NCI-H2107 treated with DMSO at 0.1 percent for 48 hours (cell line): ENCODE results near the gene SKIDA1.

ENCODE experiments used
- DNase-seq: peaks from one replicate; lab custom pipeline; 2025; ENCODE audit not compliant: unreplicated experiment; lab: John Stamatoyannopoulos, UW

Gene SKIDA1

DNA sequence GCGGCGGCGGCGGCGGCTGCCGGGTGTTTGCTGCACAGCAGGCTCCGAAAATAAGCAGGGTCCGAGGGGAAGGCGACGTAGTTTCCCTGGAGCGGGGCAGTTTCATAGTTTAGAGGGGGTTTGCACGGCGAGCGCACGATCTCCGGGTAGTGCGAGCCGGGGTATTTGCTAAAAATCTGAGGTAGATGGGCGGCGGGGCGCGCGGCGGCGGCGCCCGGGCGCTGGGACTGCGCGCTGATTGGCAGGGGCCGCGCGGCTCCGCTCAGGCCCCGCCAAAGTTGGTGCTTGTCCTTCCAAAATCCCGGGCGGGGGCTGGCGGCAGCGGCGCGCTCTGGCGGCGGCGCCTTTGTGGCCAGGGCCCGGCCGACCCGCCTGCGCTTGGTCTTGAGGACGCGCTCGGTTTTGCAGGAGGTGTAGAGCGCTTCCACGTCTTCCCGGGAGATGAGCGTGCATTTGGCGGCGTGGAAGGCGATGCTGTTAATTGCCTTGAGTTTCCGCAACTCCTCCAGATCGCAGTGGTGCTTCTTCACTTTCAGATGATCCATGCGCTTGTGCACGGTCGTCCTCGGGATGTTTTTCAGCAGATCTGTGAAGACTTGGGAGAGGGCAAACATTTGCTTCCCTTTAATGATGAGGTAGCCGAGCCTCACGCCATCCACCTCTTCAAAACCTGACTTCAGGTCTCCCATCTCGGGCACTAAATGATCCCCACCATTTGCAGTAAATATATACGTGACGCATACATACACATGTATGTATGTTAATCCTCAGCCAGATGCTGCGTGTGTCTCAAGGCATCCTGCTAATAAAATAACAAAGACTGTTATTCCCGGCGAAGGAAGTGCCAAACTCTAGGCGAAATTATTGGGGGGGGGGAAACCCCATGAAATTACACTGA lies 8.1 kb downstream of the SKIDA1 start:
- no peak for DNase-seq

DNA sequence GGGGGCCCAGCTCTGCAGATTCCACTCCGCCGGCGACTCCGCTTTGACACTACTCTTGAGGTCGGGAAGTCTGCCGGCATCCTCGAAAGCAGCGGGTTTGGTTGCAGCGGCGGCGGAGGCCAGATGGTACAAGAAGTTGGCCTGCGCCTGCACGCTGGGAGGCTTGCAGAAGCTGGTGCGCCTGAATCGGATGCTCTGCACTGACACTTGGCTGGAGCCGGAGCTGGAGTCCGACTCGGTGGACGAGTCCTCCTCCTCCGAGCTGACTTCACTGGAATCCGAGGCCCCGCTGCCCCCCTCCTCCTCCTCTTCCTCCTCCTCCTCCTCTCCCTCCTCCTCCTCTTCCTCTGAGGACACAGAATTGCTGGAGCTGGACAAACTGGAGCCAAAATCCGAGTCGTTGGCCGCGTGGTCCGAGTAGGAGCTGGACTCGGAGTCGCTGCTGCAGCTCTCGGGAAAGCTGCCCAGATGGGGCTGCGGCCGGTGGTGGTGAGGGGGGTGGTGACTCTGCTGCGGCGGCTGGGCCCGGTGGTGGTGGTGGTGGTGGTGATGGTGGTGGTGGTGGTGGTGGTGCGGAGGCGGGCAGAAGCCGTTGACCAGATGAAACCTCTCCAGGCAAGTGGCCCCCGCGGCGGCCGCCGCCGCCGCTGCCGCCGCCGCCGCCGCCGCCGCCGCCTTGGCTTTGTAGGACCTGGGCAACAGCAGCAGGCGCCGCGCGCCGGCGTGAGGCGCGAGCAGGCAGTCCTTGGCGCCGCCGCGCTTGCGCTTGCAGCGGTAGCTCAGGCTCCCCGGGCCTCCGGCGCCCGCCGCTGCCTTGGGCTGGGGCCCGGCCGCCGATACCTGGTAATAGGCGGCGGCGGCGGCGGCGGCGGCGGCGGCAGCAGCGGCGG lies 9.0 kb downstream of the SKIDA1 start:
- DNase-seq: no peak

DNA sequence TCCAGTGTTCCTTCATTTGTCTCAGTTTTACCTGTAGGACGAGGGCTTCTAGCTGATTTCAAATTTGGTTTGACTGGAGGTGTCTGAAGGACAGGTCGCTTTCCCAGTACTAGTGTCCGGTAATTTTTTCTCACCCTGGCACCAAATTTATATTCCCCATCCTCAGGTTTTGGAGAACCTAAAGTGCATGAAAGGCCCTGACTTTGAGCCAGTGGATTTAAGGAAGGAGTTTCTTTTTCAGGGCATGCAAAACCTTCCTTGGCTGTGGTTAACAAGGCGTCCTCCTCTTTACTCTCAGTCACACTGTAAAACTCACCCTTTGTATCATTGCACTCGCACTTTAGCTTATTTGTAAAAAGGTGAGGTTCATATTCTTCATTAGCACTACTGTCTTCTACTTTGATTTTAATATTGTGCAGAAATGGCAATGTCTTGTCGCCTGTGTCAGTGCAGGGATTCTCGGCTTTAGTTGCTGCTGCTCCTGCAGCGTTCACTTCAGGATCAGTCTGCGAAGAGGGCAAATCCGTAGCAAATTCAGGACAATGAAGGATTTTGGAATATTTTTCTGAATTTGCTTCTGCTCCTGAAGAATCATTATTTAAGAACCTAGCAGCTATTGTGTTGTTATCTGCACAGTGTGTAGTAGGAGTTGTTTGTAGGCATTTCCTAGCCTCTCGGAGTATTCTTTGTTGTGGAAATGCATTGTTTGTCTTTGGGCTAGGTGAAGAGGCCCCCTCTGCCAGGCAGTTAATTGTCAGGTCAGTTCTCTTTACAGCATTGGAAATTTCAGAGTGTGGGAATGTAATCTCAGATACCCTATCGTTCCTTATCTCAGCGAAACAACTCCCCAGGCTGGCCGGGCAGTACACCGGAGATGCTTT lies 9.9 kb downstream of the SKIDA1 start:
- no peak for DNase-seq

DNA sequence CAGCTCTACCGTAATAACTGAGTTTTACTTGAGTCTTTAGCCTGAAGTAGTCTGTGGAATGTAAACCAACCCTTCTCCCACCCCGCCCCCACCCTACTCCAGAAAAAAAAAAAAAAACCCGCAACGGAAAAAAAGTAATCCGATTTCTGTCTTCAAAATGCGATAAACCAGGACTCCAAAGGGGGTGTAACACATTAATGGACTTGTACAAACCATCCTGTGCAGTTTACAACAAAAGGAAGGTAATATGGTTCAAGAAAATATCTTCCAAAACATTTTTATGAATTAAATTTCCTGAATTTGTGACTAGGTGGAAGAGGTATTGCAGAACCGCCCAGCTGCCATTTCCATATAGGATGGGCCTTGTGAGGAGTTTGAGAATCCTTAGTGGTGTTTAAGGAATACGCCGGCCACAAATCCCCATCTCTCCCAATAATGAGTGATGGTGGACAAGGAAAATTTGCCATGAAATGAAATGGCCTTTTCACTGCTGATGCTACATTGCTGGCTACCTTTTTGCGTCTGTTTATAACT lies 10.6 kb downstream of the SKIDA1 start:
- no peak for DNase-seq

DNA sequence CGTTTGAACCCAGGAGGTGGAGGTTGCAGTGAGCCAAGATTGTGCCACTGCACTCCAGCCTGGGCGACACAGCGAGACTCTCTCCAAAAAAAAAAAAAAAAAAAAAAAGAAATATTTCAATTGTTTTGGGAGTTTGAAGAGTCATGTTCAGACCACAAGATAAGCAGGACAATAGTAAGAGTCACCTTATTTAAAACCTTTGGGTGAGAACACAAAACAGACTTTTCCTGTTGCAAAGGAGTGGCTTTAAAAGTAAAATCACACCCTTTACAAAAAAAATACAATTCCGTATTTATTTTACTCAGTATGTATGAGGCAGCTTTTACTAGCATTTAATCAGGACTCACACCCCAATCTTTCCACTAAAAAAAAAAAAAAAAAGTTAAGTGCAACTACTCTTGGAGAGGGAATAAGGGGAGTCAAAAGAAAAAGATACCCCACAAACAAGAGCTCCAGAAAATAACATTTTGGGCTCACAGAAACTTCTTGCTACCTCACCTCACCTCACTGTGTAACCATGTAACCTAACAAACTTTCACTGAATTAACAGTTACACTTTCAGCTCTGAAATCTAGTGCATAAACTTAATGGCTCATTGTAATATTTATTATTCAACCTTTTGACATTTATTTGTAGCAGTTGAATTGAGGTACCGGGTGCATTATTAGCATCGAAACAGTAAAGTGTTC lies 11.2 kb downstream of the SKIDA1 start:
- DNase-seq: no peak

DNA sequence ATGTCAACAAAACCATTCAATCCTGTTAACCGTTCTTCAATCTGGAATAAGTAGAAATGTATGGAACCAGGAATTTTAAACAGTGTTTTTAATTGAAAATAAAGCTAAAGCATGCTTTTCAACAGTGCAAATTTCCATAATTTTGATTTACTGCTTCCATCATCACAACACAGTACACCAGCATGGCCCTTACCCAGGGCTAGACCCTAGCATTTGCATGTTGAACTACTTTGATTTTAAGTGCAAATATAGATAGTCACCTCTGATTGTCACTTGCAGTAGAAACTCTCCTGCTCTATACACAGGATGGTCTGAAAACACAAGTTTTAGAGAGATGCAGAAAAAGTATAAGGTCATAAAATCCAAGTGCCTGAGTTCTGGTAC lies 12.1 kb downstream of the SKIDA1 start:
- DNase-seq: no peak

DNA sequence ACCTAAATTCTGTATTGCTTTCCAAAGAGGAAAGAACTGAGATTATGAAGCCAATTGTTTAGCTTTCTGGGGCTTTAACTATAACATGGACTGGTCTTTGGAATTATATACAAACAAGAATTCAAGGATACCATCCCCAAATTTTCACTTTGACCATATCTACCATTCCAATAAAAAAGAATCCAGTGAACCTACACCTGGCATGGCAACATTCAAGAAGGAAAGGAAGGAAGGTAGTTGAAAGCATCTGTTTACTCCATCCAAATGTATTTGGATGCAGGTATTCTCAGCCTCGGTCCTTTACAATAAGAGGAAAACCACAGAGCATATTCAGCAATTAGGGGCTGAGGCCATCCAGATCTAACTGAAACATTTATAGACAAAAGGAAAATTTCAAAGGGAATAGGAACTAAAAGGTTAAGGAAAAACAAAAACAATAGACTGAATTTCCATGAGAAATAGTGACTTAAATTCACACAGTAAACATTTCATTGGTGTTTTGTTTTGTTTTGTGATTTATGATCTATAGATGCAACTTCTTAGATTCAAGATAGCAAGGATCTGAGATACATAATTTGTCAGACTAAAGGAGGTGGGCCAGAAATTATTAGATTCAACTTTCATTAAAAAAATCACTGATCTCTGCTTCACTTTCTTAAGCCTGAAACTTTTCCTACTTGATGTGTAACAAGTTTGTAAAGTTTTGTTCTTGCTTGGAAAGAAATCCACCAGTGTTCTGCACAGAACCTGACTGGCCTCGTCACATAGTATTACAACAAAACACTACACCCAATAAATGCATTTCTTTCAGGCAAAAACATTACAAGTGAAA lies 12.7 kb downstream of the SKIDA1 start:
- no peak for DNase-seq

DNA sequence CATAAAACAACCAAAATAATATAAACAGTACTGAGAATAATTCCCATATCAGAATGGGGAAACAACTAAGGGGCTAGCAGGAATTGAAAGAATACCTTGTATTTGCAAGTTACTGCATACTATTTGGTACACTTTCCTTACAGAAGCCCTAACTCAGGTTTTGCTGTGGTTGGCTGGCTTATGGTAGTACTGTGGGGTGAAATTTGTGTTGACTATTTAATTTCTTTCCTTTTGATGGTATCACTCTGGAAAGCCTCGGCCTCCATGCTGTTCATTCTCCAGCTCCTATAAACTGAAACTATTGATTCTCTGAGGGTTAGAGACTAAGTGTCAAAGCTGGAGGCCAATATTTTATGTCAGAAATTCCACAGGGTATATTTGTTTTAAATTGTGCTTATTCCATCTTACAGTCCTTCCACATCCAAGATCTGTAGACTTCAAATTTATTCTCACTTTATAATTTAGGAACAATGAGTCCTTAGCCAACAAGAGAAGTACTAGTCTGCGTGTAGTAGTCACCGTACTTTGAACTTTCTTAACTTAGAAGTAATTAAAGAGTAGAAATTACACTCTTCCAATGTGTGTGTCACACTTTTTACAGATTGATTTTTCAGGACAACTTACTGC lies 13.4 kb downstream of the SKIDA1 start:
- DNase-seq: no peak

DNA sequence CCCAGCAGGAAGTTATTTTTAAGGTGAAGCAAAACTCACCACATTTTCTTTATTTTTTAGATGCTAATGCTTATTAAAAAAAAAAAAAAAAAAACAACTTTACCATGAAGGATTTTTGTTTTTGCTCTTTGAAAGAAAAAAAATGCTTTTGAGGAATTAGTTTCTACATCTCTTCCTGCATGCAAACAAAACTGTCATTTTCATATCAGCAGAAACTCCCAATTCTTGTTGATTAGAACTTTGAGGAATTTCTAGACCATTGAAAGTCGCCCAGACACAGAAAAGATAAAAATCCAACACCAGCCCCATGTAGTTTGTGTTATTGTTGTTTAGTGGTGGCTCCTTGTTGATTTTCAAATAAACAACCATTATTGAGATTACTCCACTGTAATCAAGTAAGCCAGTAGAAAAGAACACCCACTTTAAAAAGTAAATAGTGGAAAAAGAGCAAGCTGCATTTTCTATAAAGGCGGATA lies 14.3 kb downstream of the SKIDA1 start:
- DNase-seq: no peak

DNA sequence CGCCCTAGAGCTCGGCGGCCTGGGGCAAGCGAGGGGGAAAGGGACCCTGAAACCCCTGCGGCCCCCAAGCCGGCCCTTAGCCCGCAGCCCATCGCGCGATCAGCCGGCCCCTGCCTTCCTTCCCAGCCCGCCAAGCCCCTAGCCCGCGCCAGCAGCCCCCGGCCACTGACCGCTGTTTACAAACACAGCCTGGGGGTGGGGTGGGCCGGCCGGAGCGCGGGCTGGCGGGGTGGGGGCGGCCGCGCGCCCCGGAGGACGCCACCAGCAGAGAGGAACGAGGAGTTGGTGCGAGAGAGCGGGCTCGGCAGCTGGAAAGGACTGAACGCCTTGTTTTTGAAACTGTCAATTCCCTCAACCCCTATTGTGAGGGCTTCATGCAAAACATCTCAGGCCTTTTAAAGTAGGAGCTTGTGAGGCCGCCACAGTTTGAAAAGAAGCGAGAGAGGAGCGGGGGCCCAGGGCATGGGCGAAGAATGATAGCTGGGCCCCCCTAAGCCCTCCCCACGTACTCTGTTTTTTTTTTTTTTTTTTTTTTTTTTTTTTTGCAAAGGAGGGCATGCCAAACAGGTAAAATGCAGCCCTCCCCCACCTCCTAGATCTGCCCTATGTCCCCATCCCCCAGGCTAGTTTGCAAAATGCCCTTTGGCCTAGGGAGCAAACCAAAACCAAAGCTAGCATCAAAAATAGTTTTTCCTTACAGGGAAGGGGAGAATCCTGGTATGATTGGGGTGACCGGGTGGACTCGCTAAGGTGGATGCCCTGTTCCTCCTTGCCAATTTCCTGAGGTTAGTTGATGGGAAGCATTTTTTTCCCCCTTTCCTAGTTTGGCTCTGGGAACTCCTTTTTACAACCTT lies 15.0 kb downstream of the SKIDA1 start:
- DNase-seq: no peak

DNA sequence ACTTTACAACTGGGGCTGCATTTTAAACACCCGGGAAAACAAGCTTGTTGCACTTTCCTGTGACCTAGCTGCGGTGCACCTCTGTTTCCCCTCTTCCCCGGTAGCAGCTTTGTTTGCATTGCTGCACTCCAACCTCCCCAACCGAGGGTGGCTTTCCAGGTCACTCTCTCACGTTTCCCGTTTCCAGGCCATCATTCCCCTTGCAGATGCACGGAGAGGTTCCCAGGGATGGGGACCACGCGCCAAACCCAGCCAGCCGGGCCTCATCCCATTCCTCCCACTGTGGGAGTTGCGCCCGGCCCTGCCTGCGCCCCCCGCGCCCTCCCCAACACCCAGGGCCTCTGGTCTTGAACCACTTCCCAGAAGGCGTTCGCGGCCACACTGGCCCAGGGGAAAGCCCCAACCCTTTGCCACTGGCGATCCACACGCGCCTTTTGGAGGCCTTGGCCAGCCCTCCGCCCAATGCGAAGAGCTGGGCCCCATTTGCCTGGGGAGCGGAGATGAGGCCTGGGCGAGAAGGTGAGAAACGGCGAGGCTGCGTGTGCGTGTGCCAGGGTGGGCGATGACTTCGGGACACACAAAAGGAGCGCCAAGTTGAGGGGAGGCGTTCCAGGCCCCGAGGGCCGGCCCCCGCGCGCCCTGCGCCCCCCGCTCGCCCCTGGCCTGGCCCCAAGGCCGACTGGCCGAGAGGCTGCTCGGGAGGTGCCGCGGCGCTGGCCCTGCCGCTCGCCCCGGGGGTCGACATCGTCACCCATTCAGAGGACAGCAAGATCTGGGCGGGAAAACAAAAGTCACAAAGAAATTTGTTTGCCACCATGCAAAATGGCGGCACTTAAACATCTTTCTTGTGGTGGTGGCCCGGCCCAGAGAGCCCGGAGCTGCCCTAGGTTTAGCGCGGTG lies 15.9 kb downstream of the SKIDA1 start:
- DNase-seq: no peak

DNA sequence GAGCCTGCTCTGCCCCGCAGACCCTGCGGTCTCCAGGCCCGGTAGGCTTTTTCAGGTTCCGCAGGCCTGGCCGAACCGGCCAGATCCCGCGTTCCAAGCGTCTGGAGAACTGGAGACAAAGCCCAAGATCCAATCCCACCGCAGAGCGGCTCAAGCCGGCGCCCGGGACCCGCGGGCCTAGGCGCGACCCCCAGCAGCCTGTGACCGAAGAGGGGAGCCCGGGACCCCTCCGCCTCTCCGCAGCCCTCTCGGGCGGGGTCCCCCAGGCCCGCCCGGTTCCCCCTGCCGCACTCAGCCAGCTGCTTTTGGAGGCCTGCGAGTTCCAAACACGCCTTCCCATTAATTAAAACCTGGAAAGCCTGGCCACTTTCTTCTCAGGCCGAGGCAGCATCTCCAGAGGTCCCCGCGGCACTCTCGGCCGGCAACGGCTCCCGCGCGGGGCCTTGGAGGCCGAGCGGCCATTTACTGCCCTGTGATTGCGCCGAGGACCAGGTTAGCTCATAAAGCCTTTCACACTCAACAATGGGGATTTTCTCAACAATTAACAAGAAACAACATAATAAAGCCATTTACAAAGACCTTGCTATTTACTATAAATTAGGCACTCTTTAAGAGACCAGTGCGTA lies 16.7 kb downstream of the SKIDA1 start:
- no peak for DNase-seq

DNA sequence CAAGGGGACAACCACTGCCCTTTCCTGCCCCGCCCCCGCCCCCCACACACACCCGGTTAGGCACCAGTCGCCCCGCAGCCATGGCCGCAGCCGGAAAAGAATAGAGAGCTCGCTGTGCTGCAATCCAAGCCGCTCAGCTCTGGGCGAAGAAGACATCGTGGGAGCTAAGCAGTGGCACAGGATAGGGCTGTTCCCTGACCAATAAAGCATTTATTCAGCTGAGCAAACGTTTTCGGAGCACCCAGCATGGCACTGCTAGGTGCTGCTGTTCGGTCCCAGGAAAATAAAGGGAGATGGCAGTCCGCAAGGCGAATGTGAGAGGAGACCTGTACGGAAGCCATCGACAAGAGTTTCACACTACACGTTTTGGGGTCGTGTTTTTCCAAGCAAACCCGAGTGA lies 18.3 kb downstream of the SKIDA1 start:
- DNase-seq: no peak

DNA sequence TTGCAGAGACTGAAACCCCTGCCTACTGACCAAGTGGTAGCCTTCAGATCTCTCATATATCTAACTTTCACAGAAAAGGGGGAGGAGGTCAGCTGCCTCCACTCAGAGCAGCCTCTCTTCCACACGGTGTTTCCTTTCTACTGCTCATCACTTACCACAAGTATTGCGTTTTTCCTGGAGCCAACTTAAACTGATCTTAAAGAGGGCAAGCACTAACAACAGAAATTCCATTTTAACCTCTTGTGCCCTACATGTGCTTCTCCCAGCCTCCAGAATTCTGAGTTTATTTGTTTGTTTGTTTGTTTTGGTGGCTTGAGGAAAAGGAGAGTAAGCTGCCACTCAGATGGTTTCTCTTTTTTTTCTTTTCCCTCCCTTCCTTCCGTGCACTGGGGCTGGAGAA lies 19.1 kb downstream of the SKIDA1 start:
- DNase-seq: no peak

DNA sequence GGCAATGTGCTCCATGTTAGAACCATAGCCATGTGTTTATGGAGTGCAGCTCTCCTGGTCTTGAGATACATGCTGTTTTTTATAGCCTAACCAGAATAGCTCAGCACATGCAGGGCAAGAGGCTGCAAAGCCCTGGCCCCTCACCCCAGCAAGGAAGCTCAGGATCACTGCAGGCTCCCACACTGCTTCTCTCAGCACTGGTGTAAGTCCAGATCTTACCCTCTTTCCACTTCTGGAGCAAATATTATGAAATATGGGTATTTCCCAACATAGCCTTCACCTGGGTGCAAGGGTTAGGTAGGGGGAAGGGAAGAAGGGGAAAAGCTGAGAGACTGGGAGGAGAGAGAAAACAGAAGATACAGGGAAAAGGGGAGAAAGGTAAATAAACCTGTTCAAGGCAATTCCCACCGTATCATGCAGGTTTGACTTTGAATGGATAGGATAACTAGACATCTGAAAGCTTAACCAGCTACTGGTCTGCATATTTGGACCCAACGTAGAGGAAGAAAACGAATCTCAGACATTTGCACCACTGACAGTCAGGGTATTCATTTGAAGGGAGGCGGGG lies 19.7 kb downstream of the SKIDA1 start:
- DNase-seq: no peak

DNA sequence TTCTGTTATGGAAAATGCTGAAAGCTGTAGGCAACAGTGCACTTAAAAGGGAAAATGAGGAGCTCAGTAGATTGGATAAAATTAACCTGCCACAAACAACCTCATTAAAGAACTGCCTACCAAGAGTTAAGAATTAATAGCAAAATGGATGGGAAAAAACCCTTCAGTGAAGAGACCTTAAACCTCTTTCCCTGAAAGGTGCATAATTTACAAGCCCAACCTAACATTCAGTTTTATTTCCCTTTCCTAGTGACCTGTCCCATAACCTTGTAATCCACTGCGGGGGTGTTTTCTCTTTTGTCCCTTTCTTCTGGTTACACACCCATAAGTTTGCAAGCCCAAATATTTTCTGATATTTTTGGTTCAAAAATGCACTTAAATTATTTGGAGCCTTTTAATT lies 21.9 kb downstream of the SKIDA1 start:
- no peak for DNase-seq
